ENCODE results near the gene LRRC15.

LRRC15 gene

GRCh38 chr3:194333212-194333980 lies 36.1 kb downstream of the LRRC15 start:
- DNase-seq (ENCODE audit: low spot score) = peak; percentile 86

GRCh38 chr3:194332858-194333211 lies 36.7 kb downstream of the LRRC15 start:
- no peak for DNase-seq (ENCODE audit: low spot score)

- no peak for DNase-seq (ENCODE audit: low spot score)
These were observed 39.0 kb downstream of the LRRC15 start for GRCh38 chr3:194330579-194330978.

GRCh38 chr3:194330160-194330559 lies 39.4 kb downstream of the LRRC15 start:
- DNase-seq (ENCODE audit: low spot score) = no peak

GRCh38 chr3:194329583-194329965 lies 40.0 kb downstream of the LRRC15 start:
- no peak for DNase-seq (ENCODE audit: low spot score)

- DNase-seq (ENCODE audit: low spot score) = no peak
These were observed 40.5 kb downstream of the LRRC15 start for GRCh38 chr3:194328942-194329582.

GRCh38 chr3:194328053-194328657 lies 41.4 kb downstream of the LRRC15 start:
- peak; percentile 50 for DNase-seq (ENCODE audit: low spot score)

GRCh38 chr3:194327218-194328052 lies 42.1 kb downstream of the LRRC15 start:
- peak; percentile 39 for DNase-seq (ENCODE audit: low spot score)

- DNase-seq (ENCODE audit: low spot score) = no peak
These were observed 42.6 kb downstream of the LRRC15 start for GRCh38 chr3:194326968-194327217.

GRCh38 chr3:194326192-194326967 lies 43.2 kb downstream of the LRRC15 start:
- DNase-seq (ENCODE audit: low spot score) = peak; percentile 35

- DNase-seq (ENCODE audit: low spot score) = no peak
These were observed 44.0 kb downstream of the LRRC15 start for GRCh38 chr3:194325424-194326153.

- no peak for DNase-seq (ENCODE audit: low spot score)
These were observed 44.7 kb downstream of the LRRC15 start for GRCh38 chr3:194324823-194325327.

- peak; percentile 46 for DNase-seq (ENCODE audit: low spot score)
These were observed 45.5 kb downstream of the LRRC15 start for GRCh38 chr3:194323785-194324735.

GRCh38 chr3:194322678-194323211 lies 46.8 kb downstream of the LRRC15 start:
- no peak for DNase-seq (ENCODE audit: low spot score)

GRCh38 chr3:194321693-194322640 lies 47.6 kb downstream of the LRRC15 start:
- no peak for DNase-seq (ENCODE audit: low spot score)

- no peak for DNase-seq (ENCODE audit: low spot score)
These were observed 48.7 kb downstream of the LRRC15 start for GRCh38 chr3:194320744-194321243.

- DNase-seq (ENCODE audit: low spot score) = no peak
These were observed 49.4 kb downstream of the LRRC15 start for GRCh38 chr3:194320100-194320499.

GRCh38 chr3:194318511-194319161 lies 50.9 kb downstream of the LRRC15 start:
- no peak for DNase-seq (ENCODE audit: low spot score)
